ENCODE results near the gene CIB4. TPM values are rescaled to one million over a fixed set of nuclear protein-coding genes. Genes with fewer than 3 reads are reported as not detected.

CIB4 gene
- total and polyA plus RNA-seq, 2 donors from 2014 or later, result not detected

DNA sequence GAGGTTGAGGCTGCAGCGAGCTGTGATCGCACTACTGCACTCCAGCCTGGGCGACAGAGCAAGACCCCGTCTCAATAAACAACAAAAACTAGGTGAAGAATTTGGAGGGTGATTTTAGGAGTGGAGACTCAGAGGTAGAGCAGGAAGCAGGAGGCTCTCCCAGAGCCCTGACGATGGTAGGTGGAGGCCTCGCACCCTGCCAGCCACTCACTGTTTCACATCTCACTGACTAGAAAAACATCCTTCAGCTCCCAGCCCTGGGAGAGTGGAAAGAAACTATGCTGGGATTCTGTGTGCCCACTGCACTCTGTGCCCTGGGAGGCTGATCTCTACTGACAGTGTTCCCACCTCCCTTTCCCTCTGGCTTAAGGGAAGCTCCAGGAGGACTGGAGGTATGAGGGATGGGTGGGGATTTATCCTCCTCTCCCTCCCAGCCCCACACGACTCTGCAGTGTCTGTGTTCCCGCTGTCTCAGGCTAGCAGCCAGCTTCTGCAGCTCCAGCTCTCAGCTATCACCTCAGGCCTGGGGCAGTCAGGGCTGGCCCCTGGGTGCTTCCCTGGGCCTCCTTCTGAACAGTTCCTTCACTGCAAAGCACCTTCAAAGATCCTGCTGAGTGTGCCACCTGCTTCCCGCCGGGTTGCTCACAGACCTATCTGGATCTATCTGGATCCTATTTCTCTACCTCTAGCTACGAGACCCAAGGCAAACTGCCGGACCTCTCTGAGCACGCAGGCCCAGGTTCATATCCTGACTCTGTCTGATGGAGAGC, 9.6 kb downstream of the CIB4 start:
- Histone ChIP-seq H3K27me3 (ENCODE audit: control insufficient read depth, insufficient read depth, low read length) (no peaks in the 10 kb centered on the region), H3K9me3 (ENCODE audit: control insufficient read depth in 2 of 3, insufficient read depth in 1 of 3, low read length in 3 of 3) (no peaks in the 10 kb centered on the region), H3K4me1 (ENCODE audit: control insufficient read depth in 2 of 3, insufficient read depth in 2 of 3, low read depth in 1 of 3, low read length in 3 of 3) (no peaks in the 10 kb centered on the region), H3K27ac (ENCODE audit: low read depth in 2 of 2, low read length in 2 of 2) (no peak overlapping the region), H3K9ac (ENCODE audit: low read length in 3 of 3) (no peak overlapping the region), H3K4me3 (ENCODE audit: low read length in 3 of 3) (no peak overlapping the region), H3K36me3 (ENCODE audit: control insufficient read depth in 2 of 3, insufficient read depth in 3 of 3, low read length in 3 of 3) (no peaks in the 10 kb centered on the region)
- intact Hi-C loops (cut with DNase I), result no loop called here
- FAIRE-seq, result no peak
- TF ChIP-seq, protein P1, sequence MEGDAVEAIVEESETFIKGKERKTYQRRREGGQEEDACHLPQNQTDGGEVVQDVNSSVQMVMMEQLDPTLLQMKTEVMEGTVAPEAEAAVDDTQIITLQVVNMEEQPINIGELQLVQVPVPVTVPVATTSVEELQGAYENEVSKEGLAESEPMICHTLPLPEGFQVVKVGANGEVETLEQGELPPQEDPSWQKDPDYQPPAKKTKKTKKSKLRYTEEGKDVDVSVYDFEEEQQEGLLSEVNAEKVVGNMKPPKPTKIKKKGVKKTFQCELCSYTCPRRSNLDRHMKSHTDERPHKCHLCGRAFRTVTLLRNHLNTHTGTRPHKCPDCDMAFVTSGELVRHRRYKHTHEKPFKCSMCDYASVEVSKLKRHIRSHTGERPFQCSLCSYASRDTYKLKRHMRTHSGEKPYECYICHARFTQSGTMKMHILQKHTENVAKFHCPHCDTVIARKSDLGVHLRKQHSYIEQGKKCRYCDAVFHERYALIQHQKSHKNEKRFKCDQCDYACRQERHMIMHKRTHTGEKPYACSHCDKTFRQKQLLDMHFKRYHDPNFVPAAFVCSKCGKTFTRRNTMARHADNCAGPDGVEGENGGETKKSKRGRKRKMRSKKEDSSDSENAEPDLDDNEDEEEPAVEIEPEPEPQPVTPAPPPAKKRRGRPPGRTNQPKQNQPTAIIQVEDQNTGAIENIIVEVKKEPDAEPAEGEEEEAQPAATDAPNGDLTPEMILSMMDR (IDR thresholded peaks at IDR 0.05; ENCODE audit: borderline replicate concordance, extremely low read depth, insufficient read depth), result no peak
- peak in 1 of 5 donors; percentile 40 for DNase-seq

DNA sequence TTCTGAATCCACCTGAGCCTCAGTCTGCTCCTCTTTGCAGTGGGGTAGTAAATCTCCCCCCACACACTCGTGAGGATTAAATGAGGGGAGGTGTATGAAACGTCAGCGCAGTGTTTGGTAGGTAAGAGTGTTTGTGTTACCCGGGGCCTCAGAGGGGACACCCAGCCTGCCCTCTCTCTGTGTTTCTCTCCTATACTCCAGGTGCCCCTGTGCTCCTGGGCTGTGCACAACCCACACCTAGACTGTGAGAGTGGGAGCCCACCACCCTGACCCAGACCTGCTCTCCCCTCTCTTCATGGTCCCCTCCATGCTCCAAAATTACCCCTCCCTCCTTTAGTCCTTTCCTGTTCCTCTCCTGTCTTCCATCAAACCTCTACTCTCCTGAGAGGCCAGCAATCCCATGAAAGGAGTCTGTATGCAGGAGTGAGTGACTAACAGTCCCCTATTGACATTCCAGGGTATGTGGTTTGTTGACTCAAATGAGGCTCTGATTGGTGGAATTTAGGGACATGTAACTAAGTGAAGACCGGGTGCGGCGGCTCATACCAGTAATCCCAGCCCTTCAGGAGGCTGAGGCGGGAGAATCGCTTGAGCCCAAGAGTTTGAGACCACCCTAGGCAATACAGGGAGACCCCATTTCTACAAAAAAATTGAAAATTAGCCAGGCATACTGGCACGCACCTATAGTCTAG, 10.4 kb downstream of the CIB4 start:
- H3K4me1 ChIP-seq (ENCODE audit: control insufficient read depth in 2 of 3, insufficient read depth in 2 of 3, low read depth in 1 of 3, low read length in 3 of 3), result no peaks in the 10 kb centered on the region
- no peak overlapping the region for H3K9ac ChIP-seq (ENCODE audit: low read length in 3 of 3)
- H3K27ac ChIP-seq (ENCODE audit: low read depth in 2 of 2, low read length in 2 of 2), result no peak overlapping the region
- H3K4me3 ChIP-seq (ENCODE audit: low read length in 3 of 3), result no peak overlapping the region
- no peaks in the 10 kb centered on the region for H3K36me3 ChIP-seq (ENCODE audit: control insufficient read depth in 2 of 3, insufficient read depth in 3 of 3, low read length in 3 of 3)
- DNase-seq (no peak), FAIRE-seq (no peak)
- H3K27me3 ChIP-seq (ENCODE audit: control insufficient read depth, insufficient read depth, low read length), result no peaks in the 10 kb centered on the region
- intact Hi-C loops (cut with DNase I), result no loop called here
- TF ChIP-seq, protein P1 (IDR thresholded peaks at IDR 0.05; ENCODE audit: borderline replicate concordance, extremely low read depth, insufficient read depth), result no peak
- no peaks in the 10 kb centered on the region for H3K9me3 ChIP-seq (ENCODE audit: control insufficient read depth in 2 of 3, insufficient read depth in 1 of 3, low read length in 3 of 3)

DNA sequence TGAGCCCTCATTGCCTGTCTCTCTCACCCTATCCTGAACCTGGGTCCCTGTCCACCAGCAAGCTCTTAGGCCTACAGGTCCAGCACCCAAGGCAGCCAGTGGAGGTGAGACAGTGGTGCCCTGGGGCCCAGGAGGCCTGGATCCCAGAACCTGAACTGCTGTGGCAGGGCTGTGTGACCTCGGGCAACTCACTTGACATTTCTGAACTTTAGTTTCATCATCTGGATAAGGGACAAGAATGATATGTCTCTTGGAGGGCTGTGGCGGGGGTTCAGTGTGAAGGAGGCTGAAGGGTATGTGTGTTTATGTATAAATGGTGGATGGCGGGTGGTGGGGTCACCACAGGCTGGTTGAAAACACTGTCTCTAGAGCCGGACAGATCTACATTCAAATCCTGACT, 10.9 kb downstream of the CIB4 start:
- TF ChIP-seq, protein P1 (IDR thresholded peaks at IDR 0.05; ENCODE audit: borderline replicate concordance, extremely low read depth, insufficient read depth), result no peak
- Histone ChIP-seq H3K9me3 (ENCODE audit: control insufficient read depth in 2 of 3, insufficient read depth in 1 of 3, low read length in 3 of 3) (no peaks in the 10 kb centered on the region), H3K4me3 (ENCODE audit: low read length in 3 of 3) (no peak overlapping the region), H3K27me3 (ENCODE audit: control insufficient read depth, insufficient read depth, low read length) (no peaks in the 10 kb centered on the region), H3K36me3 (ENCODE audit: control insufficient read depth in 2 of 3, insufficient read depth in 3 of 3, low read length in 3 of 3) (no peaks in the 10 kb centered on the region), H3K27ac (ENCODE audit: low read depth in 2 of 2, low read length in 2 of 2) (no peak overlapping the region), H3K9ac (ENCODE audit: low read length in 3 of 3) (no peak overlapping the region), H3K4me1 (ENCODE audit: control insufficient read depth in 2 of 3, insufficient read depth in 2 of 3, low read depth in 1 of 3, low read length in 3 of 3) (no peaks in the 10 kb centered on the region)
- DNase-seq (no peak), FAIRE-seq (no peak)
- intact Hi-C loops (cut with DNase I), result no loop called here
